ENCODE results near the gene SULT1C4.
"Not testable (repeated sequence)": the region's sequence is repeated elsewhere in the genome, so short reads cannot be mapped to it uniquely, and the experiment has no call there.

GRCh38 chr2:108359336-108359735 lies 18.4 kb upstream of the SULT1C4 start:
- TF ChIP-seq, protein P1, sequence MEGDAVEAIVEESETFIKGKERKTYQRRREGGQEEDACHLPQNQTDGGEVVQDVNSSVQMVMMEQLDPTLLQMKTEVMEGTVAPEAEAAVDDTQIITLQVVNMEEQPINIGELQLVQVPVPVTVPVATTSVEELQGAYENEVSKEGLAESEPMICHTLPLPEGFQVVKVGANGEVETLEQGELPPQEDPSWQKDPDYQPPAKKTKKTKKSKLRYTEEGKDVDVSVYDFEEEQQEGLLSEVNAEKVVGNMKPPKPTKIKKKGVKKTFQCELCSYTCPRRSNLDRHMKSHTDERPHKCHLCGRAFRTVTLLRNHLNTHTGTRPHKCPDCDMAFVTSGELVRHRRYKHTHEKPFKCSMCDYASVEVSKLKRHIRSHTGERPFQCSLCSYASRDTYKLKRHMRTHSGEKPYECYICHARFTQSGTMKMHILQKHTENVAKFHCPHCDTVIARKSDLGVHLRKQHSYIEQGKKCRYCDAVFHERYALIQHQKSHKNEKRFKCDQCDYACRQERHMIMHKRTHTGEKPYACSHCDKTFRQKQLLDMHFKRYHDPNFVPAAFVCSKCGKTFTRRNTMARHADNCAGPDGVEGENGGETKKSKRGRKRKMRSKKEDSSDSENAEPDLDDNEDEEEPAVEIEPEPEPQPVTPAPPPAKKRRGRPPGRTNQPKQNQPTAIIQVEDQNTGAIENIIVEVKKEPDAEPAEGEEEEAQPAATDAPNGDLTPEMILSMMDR (IDR thresholded peaks at IDR 0.05; ENCODE audit: borderline replicate concordance, extremely low read depth, low read length, poor library complexity, severe bottlenecking): not testable (repeated sequence)
- TF ChIP-seq EZH2 (IDR thresholded peaks at IDR 0.05; ENCODE audit: borderline replicate concordance, low read depth, low read length, severe bottlenecking): not testable (repeated sequence)
